NCI-H1092 (cell line): Measurements from ENCODE around the gene MTHFD1L.

Experiments
- DNase-seq: peaks from one replicate; lab custom pipeline; 2025; lab: John Stamatoyannopoulos, UW

MTHFD1L gene

GRCh38 chr6:150866147-150866990, 867 bp downstream of the MTHFD1L start:
- DNase-seq: peak; percentile 82

DNA sequence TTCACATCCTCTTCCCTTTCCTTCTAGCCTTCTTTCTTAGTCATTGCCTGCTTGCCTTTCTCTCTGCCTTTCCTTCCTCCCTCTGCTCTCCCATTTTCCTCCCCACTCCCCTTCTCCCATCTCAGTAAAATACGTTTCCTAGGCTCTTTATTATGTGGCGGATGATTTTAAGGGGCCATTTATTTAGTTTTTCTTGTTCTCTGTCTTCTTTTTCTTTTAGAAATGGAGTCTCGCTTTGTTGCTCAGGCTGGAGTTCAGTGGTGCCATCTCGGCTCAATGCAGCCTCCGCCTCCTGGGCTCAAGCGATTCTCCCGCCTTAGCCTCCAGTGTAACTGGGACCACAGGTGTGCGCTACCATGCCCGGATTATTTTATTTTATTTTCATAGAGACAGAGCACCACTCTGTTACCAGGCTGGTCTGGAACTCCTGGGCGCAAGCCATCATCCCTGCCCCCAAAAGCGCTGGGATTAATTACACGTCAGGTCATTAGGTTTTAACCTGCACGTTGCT, 1.5 kb downstream of the MTHFD1L start:
- no peak for DNase-seq

DNA sequence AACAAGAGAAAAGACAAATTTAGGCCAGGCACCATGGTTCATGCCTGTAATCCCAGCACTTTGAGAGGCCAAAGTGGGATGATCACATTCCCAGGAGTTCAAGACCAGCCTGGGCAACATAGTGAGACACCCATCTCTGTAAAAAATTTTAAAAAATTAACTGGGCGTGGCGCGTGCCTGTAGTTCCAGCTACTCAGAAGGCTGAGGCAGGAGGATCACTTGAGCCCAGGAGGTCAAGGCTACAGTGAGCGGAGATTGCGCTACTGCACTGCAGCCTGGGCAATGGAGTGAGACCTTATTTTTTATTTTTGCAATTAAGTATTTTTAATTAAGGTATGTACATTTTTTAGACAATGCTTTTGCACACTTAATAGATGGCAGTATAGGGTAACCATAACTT, 3.3 kb downstream of the MTHFD1L start:
- DNase-seq: no peak

DNA sequence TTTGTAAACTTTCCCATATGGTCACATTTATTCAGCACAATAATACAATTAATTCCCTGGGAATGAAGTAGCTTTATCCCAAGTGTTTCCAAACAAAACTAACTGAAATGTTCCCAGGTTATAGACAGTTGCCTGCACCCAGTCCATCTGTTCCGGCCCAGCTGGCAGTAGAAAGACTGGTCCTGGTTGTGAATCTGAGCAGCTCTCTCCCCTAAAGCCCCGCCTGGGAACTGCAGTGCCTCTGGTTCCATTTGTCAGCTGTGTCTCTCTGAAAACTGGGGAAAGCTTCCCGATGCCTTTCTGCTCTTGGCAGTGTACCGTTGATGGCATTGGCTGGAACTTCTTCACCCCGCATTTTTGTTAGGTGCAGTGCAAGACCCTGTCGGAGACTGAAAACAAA, 8.7 kb downstream of the MTHFD1L start:
- DNase-seq: no peak

DNA sequence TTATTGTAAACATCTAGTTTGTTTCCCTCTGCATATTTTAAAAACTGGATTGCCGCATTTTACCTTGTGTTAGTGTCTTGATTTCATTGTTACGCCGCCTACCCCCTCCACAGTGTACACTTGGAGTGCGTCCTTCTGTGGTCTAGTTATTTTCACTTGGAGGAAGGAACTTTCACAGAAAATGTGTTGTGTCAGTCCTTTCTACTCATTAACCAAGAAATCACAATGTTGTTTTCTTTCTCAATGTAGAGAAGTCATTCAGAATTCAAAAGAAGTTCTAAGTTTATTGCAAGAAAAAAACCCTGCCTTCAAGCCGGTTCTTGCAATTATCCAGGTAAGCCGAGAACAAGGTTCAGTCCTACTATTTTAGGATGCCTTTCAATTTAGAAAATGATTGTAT, 10.3 kb downstream of the MTHFD1L start:
- DNase-seq: no peak

- DNase-seq: peak; percentile 71
Observed at GRCh38 chr6:150876598-150876997, 11.1 kb downstream of the MTHFD1L start.

GRCh38 chr6:150877928-150878327, 12.4 kb downstream of the MTHFD1L start:
- no peak for DNase-seq

DNA sequence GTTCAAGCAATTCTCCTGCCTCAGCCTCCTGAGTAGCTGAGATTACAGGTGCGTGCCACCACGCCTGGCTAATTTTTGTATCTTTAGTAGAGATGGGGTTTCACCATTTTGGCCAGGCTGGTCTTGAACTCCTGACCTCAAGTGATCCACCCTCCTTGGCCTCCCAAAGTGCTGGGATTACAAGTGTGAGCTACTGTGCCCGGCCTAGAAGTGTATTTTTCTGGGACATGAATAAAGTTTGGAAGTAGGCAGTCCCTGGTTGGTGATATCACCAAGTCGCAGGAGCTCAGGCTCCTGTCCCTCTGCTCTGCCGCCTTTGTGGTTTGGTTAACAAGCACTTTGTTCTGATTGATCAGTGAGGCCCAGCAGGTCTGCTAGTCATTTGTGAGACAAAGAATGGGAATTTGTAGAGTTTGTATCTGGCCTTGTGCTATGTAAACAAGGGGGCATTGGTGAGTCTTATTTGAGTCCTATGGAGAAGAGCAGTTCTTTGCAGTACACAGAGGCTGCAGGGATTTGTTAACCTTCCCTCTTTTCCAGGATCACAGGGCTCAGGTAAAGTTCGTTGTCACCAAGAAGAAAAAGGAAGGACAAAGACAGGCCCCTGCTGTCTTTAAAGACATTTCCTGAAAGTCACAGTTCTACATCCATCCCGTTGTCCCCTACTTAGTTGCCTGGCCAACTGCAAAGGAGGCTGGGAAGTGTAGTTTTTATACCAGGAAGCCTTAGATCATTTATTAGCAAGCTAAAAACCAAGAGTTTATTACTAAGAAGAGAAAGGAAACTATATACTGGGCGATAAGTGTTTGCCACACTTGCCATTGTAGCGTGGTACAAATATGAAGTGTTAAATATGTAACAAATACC, 13.1 kb downstream of the MTHFD1L start:
- no peak for DNase-seq

DNA sequence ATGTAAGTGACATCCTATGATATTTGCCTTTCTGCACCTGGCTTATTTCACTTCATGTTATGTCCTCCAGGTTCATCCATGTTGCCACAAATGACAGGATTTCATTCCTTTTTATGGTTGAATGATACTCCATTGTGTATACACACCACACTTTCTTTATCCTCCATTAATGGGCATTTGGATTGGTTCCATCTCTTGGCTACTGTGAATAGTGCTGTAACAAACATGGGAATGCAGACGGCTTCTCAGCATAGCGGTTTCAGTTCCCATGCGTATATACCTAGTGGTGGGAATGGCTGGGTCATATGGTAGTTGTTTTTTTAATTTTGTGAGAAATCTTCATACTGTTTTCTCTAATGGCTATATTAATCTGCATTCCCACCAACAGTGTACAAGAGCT, 14.8 kb downstream of the MTHFD1L start:
- peak; percentile 67 for DNase-seq

DNA sequence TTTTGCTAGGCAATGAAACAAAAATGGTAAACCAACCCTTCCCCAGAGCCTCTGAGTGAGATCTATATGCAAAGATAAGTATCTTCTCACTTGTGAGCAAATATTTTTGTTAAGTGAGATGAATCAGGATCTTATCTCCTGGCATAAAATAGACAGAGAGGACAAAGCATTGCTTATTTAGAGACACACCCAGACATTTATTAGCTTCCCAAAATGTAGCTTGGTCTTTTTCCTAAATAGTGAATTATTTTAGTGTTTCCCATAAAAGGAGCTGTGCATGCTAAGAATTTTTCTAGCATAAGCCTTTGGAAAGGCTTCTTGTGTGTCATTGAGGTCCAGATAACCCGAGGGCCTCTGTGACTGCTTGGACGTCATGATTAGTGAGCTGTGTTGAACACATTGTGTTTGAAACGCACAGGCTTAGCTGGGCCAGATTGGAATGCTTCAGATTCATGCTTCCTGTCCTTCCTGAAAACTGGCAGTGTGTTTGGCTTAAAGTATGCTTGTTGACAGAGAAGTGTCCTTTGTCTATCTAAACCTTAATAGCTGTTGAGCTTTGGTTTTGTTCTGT, 16.5 kb downstream of the MTHFD1L start:
- no peak for DNase-seq

DNA sequence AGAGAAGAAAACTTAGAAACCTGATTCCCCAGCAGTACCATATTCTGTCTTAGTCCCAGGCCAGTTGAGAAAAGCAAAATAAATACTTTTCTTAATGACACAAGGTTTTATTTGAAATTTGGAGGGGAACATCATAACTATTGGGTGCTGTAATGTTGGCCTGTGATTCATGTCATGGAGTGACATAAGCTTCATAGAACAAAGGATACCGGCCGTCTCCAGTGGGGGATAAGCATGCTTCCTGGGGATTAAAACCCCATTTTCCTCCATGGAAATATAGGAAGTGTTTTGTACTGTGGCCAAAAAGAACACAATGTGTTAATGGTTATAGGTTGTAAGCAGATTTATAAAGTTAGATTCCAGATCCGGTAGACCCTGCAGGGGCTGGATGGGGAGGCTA, 18.0 kb downstream of the MTHFD1L start:
- no peak for DNase-seq

- DNase-seq: no peak
Observed at GRCh38 chr6:150886155-150886554, 20.7 kb downstream of the MTHFD1L start.

GRCh38 chr6:150887978-150888563, 22.6 kb downstream of the MTHFD1L start:
- DNase-seq: no peak

DNA sequence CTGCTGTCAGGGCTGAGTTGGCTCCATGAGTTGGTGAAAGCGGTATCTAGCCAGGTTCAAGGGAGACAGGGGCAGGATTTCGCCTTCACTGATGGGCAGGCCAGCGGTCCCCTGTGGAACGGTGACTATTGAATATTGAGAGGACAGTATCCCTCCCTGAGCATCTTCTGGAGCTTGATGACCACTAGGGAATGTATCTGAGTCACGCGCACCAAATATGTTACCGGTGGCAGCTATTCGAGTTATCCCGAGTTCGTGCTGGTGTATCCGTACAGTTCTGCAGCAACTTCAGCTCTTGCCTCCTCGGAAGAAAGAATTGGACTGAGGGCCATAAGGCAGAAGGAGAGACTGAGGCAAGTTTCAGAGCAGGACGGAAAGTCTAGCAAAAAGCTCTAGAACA, 24.8 kb downstream of the MTHFD1L start:
- DNase-seq: no peak

DNA sequence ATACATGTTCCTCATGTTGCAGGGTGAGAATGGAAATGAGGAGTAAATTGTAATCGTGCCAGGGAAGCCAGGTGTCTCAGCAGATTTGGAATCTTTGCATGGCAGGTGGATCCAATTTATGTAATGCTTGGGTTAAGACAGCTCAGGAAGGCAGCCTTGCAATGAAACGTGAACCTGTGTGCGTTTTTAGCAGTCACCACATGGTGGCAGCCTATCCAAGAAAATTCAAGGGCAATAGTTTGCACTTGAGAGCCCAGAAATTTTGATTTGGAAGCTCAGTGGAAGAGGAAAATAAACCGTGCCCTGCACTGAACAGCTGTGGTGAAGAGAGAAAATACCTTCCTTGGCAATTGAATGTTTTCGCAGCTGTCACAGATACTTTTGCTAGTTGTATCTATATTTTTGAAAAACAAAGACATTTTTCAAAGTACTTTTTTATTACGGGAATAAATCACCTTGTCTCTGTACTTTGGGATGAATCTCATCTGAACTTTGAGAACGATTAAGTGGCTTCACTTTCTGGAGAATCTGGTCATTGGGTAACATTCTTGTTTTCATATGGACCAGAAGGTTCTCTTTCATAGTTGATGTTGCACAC, 26.5 kb downstream of the MTHFD1L start:
- DNase-seq: peak; percentile 63

- no peak for DNase-seq
Observed at GRCh38 chr6:150894191-150894744, 28.8 kb downstream of the MTHFD1L start.

DNA sequence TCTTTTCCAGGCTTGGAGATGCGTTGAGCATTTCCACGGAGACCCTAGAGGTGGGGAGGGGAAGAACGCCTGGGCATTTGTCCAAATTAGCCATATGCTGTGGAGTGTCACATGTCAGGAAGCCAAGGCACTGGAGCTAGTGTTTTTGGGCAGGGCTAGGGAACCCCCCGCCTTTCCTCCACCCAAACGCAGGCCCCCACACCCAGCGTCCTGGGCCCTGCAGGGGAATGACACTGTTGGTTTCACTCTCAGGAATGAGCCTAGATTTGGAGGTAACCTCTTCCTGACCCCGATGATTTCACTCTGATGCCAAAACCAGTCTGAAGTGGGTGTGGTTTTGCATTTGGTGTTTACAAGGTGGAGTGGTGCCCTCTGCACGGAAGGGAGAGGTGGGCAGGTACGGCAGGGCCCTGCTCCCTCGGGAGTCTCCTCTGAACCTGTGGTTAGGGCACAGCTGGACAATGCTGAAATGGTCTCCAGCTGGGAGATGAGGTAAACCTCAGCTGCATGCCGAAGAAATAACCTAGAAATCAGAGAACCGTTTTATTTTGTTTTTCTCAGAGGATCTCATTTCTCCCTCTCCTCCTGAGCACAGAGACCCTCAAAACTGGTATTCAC, 29.5 kb downstream of the MTHFD1L start:
- DNase-seq: peak; percentile 72

DNA sequence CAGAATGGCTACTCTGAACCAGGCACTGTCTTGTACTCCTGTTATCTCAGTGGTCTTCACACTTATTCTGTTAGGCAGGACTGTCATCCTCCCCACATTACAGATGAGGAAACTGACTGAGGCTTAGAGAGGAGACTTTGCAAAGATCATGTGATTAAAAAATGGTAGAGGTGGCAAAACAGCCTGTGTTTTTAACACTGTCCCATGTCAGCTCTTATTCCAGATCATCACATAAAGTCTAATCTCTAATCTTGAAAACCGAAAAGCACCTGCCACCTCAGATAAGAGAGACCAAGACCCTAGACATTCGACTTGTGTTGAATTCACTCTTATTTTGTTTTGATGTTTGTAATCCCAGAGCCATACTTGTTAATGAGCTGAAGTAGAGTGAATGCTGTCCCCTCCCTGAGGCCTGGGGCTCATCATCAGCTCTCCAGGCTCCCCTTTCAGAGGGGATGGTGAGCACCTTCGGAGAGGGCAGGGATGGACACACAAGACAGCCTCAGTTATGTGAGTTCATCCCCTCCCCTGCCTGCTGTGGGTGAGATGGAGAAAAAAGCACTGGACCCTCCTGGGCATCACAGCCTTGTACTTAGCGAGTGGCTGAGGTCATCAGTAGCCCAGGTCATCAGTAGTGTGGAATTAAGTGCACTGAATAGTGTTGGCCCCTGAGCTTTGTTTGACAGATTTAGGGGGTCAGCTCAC, 30.6 kb downstream of the MTHFD1L start:
- no peak for DNase-seq

GRCh38 chr6:150897400-150897943, 32.0 kb downstream of the MTHFD1L start:
- DNase-seq: no peak
